Stimulated activated CD8-positive, alpha-beta memory T cell treated with anti-CD3 and anti-CD28 coated beads, Interleukin-15, amount 100 ng/mL, for 24 hours (primary cell): ENCODE data around the gene UBA7.
"Not testable (repeated sequence)": the region's sequence is repeated elsewhere in the genome, so short reads cannot be mapped to it uniquely, and the experiment has no call there.

Source experiments
- DNase-seq: peaks from one replicate; pipeline ENCODE4 v3.0.0-alpha.2; 2020; ENCODE audit warnings: low read depth

The UBA7 gene

GRCh38 chr3:49813497-49814174, at the start of gene UBA7:
Gene UBA7 (minus strand): TSS chr3:49813953. CDS start chr3:49813787, 166 bp downstream.
- DNase-seq, result no peak

GRCh38 chr3:49859576-49860305, 46.0 kb upstream of the UBA7 start:
- no peak for DNase-seq

- peak; percentile 86 for DNase-seq
Observed at GRCh38 chr3:49856181-49857005, 42.6 kb upstream of the UBA7 start, which contains the start of gene TRAIP. Gene TRAIP (minus strand): TSS chr3:49856564. CDS start chr3:49856453, 111 bp downstream.

GRCh38 chr3:49855662-49856061, 41.9 kb upstream of the UBA7 start:
- no peak for DNase-seq

GRCh38 chr3:49845694-49846093, 31.9 kb upstream of the UBA7 start:
- no peak for DNase-seq

GRCh38 chr3:49844464-49845183, 30.9 kb upstream of the UBA7 start:
- no peak for DNase-seq

GRCh38 chr3:49842843-49843517, 29.2 kb upstream of the UBA7 start:
- DNase-seq, result no peak

GRCh38 chr3:49841806-49842205, 28.1 kb upstream of the UBA7 start:
- DNase-seq, result no peak

GRCh38 chr3:49841126-49841696, 27.5 kb upstream of the UBA7 start:
- no peak for DNase-seq

- no peak for DNase-seq
Observed at GRCh38 chr3:49840388-49840787, 26.6 kb upstream of the UBA7 start.

- DNase-seq, result peak; percentile 44
Observed at GRCh38 chr3:49839193-49839809, 25.5 kb upstream of the UBA7 start.

GRCh38 chr3:49831341-49831740, 17.6 kb upstream of the UBA7 start:
- no peak for DNase-seq

- DNase-seq, result no peak
Observed at GRCh38 chr3:49826016-49826415, 12.3 kb upstream of the UBA7 start.

- DNase-seq, result not testable (repeated sequence)
Observed at GRCh38 chr3:49823131-49823530, 9.4 kb upstream of the UBA7 start.

GRCh38 chr3:49812916-49813496, 747 bp downstream of the UBA7 start:
- DNase-seq, result no peak

- DNase-seq, result no peak
Observed at GRCh38 chr3:49807431-49808114, 6.2 kb downstream of the UBA7 start.

GRCh38 chr3:49806850-49807249, 6.9 kb downstream of the UBA7 start:
- DNase-seq, result no peak

GRCh38 chr3:49805897-49806701, 7.7 kb downstream of the UBA7 start:
- DNase-seq, result no peak

GRCh38 chr3:49805367-49805782, 8.4 kb downstream of the UBA7 start:
- DNase-seq, result no peak
